HCT116 (cell line): Measurements from ENCODE around the gene SLC35B2. TPM values are rescaled to one million over a fixed set of nuclear protein-coding genes. Genes with fewer than 3 reads are reported as not detected.

Source experiments
- ATAC-seq: fragments of 200-7000 bp; cut with Tn5 transposase; 2 replicates; pipeline ENCODE4 v1.9.1; 2020; ENCODE audit warnings: mild to moderate bottlenecking, moderate library complexity
- BruUV-seq: library from RNA; stranded (reverse); fragments of 400-500 nt; replicated peaks from 2 replicates; lab custom pipeline; 2021; lab: Mats Ljungman, UMichigan
- CTCF ChIA-PET: fragments of 300-600 bp; sonication (Branson Sonifier 250); formaldehyde crosslinking; loops from one replicate; lab custom pipeline; 2021; ENCODE audit warnings: antibody characterized with exemption; lab: Charles Lee
- POLR2A ChIA-PET: fragments of 300-600, 350-600 bp; sonication (Branson Sonifier 250); formaldehyde crosslinking; loops from one replicate; lab custom pipeline; 2021; ENCODE audit warnings: antibody characterized with exemption; lab: Charles Lee
- RAD21 ChIA-PET, 2 experiments: fragments of 300-600 bp; sonication (Branson Sonifier 250); formaldehyde crosslinking; loops; one replicate each; lab custom pipeline; 2023; ENCODE audit warnings: low total read pairs in 2 of 2; ENCODE audit not compliant: uncharacterized antibody in 2 of 2, unreplicated experiment in 2 of 2, low non-redundant PET in 1 of 2; lab: Charles Lee
- DNase-seq: peaks from one replicate; pipeline ENCODE4 v3.0.0-alpha.2; 2010; ENCODE audit warnings: low read depth, low spot score
- H2AFZ ChIP-seq: fragments of 200-600 bp; shearing (Covaris generic), sonication (generic); 2 replicates; pipeline ENCODE4 v1.6.1; 2017; ENCODE audit warnings: low read depth, mixed run types, mixed read lengths, antibody characterized with exemption, low read length; ENCODE audit not compliant: poor library complexity, severe bottlenecking
- H3K27ac ChIP-seq: 2 replicates; pipeline ENCODE4 v1.5.1; 2012; ENCODE audit warnings: low read depth, low read length
- H3K27me3 ChIP-seq: fragments of 200-600 bp; sonication (generic); 2 replicates; pipeline ENCODE4 v1.6.1; 2016; ENCODE audit warnings: mixed run types, low read length, mixed read lengths; ENCODE audit not compliant: insufficient read depth
- H3K36me3 ChIP-seq, 2 experiments: fragments of 200-500 bp in 1 of 2; fragments of 200-600 bp in 1 of 2; sonication (Bioruptor generic) in 1 of 2; sonication (generic) in 1 of 2; 2 replicates each; pipeline versions ENCODE4 v1.5.1 to v1.6.1; 2014 to 2016; ENCODE audit warnings: low read length in 2 of 2, inconsistent platforms in 1 of 2, mixed read lengths in 1 of 2, mixed run types in 1 of 2; ENCODE audit not compliant: insufficient read depth in 2 of 2, control insufficient read depth in 1 of 2
- H3K4me1 ChIP-seq, 2 experiments: fragments of 200-600 bp in 1 of 2; sonication (generic) in 1 of 2; 2 replicates each; pipeline versions ENCODE4 v1.5.1 to v1.6.1; 2012 to 2017; ENCODE audit warnings: low read length in 2 of 2, inconsistent platforms in 1 of 2, mild to moderate bottlenecking in 1 of 2, mixed read lengths in 1 of 2, mixed run types in 1 of 2, moderate library complexity in 1 of 2; ENCODE audit not compliant: insufficient read depth in 2 of 2, control insufficient read depth in 1 of 2
- H3K4me2 ChIP-seq: fragments of 200-600 bp; sonication (generic); 2 replicates; pipeline ENCODE4 v1.6.1; 2017; ENCODE audit warnings: mixed run types, low read length, mixed read lengths
- H3K4me3 ChIP-seq, 2 experiments: fragments of 200-600 bp in 1 of 2; sonication (generic) in 1 of 2; replicated peaks in 1 of 2; 2 replicates each; pipeline ENCODE4 v1.5.1; 2011 to 2016; ENCODE audit warnings: low read length in 2 of 2, control low read depth in 1 of 2, low read depth in 1 of 2, mild to moderate bottlenecking in 1 of 2, mixed read lengths in 1 of 2, mixed run types in 1 of 2
- H3K79me2 ChIP-seq: fragments of 200-600 bp; sonication (generic); 2 replicates; pipeline ENCODE4 v1.6.1; 2017; ENCODE audit warnings: mild to moderate bottlenecking, mixed run types, low read length, moderate library complexity, mixed read lengths; ENCODE audit not compliant: insufficient read depth
- H3K9ac ChIP-seq: fragments of 200-600 bp; sonication (generic); 2 replicates; pipeline ENCODE4 v1.6.1; 2016; ENCODE audit warnings: low read length, mixed read lengths
- H3K9me2 ChIP-seq: fragments of 200-600 bp; sonication (generic), shearing (Covaris generic); 2 replicates; pipeline ENCODE4 v1.6.1; 2017; ENCODE audit warnings: mixed run types, mild to moderate bottlenecking, moderate library complexity; ENCODE audit not compliant: insufficient read depth
- H3K9me3 ChIP-seq, 2 experiments: fragments of 200-500 bp in 1 of 2; fragments of 200-600 bp in 1 of 2; sonication (Bioruptor generic) in 1 of 2; sonication (generic) in 1 of 2; 2 replicates each; pipeline ENCODE4 v1.6.1; 2014 to 2017; ENCODE audit warnings: low read length in 2 of 2, mixed read lengths in 2 of 2, inconsistent platforms in 1 of 2, low read depth in 1 of 2, mild to moderate bottlenecking in 1 of 2, mixed run types in 1 of 2, moderate library complexity in 1 of 2; ENCODE audit not compliant: control insufficient read depth in 1 of 2, insufficient read depth in 1 of 2
- H4K20me1 ChIP-seq: fragments of 200-600 bp; sonication (generic), shearing (Covaris generic); 2 replicates; pipeline ENCODE4 v1.6.1; 2017; ENCODE audit warnings: mixed run types, mild to moderate bottlenecking, moderate library complexity; ENCODE audit not compliant: insufficient read depth
- CEBPB ChIP-seq: IDR thresholded peaks from 2 replicates; pipeline ENCODE4 v1.6.1; 2012; ENCODE audit warnings: low read depth
- ELF1 ChIP-seq: IDR thresholded peaks from 2 replicates; pipeline ENCODE4 v1.6.1; 2012; ENCODE audit warnings: low read depth, borderline replicate concordance
- EZH2 ChIP-seq: fragments of 200-600 bp; sonication (generic); IDR thresholded peaks from 2 replicates; pipeline ENCODE4 v1.6.1; 2017; ENCODE audit warnings: antibody characterized with exemption, mixed run types
- POLR2A ChIP-seq: IDR thresholded peaks from 2 replicates; pipeline ENCODE4 v1.7.0; 2011; ENCODE audit warnings: borderline replicate concordance; ENCODE audit not compliant: insufficient read depth, insufficient read length; ENCODE audit errors: extremely low read depth
- RAD21 ChIP-seq: IDR thresholded peaks from 2 replicates; pipeline ENCODE4 v1.6.1; 2012; ENCODE audit warnings: low read depth, mild to moderate bottlenecking
- SP1 ChIP-seq: IDR thresholded peaks from 2 replicates; pipeline ENCODE4 v1.6.1; 2012; ENCODE audit warnings: low read depth
- YY1 ChIP-seq: IDR thresholded peaks from 2 replicates; pipeline ENCODE4 v1.6.1; 2011; ENCODE audit warnings: low read length, low read depth, moderate library complexity, mild to moderate bottlenecking; ENCODE audit not compliant: insufficient replicate concordance; ENCODE audit errors: extremely low read depth
- ZFX ChIP-seq: fragments of 450-650 bp; IDR thresholded peaks from 2 replicates; pipeline ENCODE4 v1.6.1; 2017
- intact Hi-C: fragments of 100-400 bp; cut with micrococcal nuclease; formaldehyde crosslinking; loops from 2 replicates; pipeline ENCODE4 v1.10.0; 2022
- total RNA-seq: library from RNA; stranded (reverse); gene quantifications from one replicate; pipeline ENCODE4 v1.2.1, GENCODE V29; 2021; ENCODE audit not compliant: unreplicated experiment
- TF ChIP-seq, protein P1 (sequence below), 3 experiments: fragments of 200-600 bp in 1 of 3; sonication (generic) in 1 of 3; IDR thresholded peaks in 2 of 3; conservative IDR thresholded peaks in 1 of 3; 2 replicates each; pipeline ENCODE4 v1.5.1; 2012 to 2017; ENCODE audit warnings: low read depth in 2 of 3, low read length in 2 of 3, antibody characterized with exemption in 1 of 3, borderline replicate concordance in 1 of 3, control low read depth in 1 of 3, mild to moderate bottlenecking in 1 of 3, mixed read lengths in 1 of 3, mixed run types in 1 of 3, moderate library complexity in 1 of 3; ENCODE audit not compliant: insufficient read depth in 1 of 3
- TF ChIP-seq, protein P2 (sequence below): IDR thresholded peaks from 2 replicates; pipeline ENCODE4 v1.6.1; 2012
- TF ChIP-seq, protein P3 (sequence below): IDR thresholded peaks from 2 replicates; pipeline ENCODE4 v1.6.1; 2011; ENCODE audit warnings: mild to moderate bottlenecking, low read length, moderate library complexity; ENCODE audit not compliant: insufficient replicate concordance; ENCODE audit errors: extremely low read depth

The SLC35B2 gene
- total RNA-seq, 1 experiment from 2014 or later = 50.5 TPM

DNA sequence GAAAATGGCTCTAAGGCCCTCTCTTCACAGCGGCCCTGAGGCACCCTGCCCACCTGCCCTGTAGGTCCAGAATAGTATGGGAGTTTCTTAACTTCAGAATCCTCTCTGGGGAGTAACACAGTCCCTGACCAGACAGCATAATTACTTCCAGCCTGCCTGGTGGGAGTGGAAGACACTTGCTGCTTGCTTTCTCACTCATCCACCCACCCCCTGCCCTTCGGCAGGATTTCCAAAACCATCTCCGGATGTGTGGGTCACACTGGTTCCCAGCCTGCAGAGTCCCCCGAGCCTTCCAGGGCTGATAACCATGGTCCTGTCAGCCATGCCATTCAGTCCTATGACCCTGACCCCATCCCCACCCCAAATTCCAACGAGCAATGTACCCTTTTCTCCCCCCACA lies 28.5 kb downstream of the SLC35B2 start:
- intact Hi-C loops = no loop called here
- RAD21 ChIA-PET = no interaction called here
- Histone ChIP-seq H4K20me1 (peaks cover 4% of the 10 kb centered on the region; the same call in 1 of the 2 replicates), H3K4me1 (peaks cover 14 to 32% of the 10 kb centered on the region in 2 experiments; a peak in 3 of 4 replicates), H3K9me3 (no peaks in the 10 kb centered on the region), H3K36me3 (peaks cover 19 to 48% of the 10 kb centered on the region in 2 experiments; a peak in 3 of 4 replicates), H2AFZ (no peak overlapping the region), H3K27me3 (no peaks in the 10 kb centered on the region), H3K9me2 (no peaks in the 10 kb centered on the region), H3K79me2 (peaks cover 52% of the 10 kb centered on the region), H3K27ac (no peak overlapping the region), H3K4me2 (no peak overlapping the region), H3K9ac (no peak overlapping the region), H3K4me3 (no peak overlapping the region)
- ATAC-seq (no peak), DNase-seq (no peak)
- CTCF ChIA-PET = interaction anchor here (1.5 kb wide), 1 partner anchor 9 kb away, joined by 7 read pairs; no protein-coding TSS in a partner anchor
- TF ChIP-seq POLR2A (no peak), CEBPB (no peak), EZH2 (no peak), RAD21 (no peak), SP1 (no peak), YY1 (no peak), ELF1 (no peak), ZFX (no peak)
- TF ChIP-seq, protein P1, sequence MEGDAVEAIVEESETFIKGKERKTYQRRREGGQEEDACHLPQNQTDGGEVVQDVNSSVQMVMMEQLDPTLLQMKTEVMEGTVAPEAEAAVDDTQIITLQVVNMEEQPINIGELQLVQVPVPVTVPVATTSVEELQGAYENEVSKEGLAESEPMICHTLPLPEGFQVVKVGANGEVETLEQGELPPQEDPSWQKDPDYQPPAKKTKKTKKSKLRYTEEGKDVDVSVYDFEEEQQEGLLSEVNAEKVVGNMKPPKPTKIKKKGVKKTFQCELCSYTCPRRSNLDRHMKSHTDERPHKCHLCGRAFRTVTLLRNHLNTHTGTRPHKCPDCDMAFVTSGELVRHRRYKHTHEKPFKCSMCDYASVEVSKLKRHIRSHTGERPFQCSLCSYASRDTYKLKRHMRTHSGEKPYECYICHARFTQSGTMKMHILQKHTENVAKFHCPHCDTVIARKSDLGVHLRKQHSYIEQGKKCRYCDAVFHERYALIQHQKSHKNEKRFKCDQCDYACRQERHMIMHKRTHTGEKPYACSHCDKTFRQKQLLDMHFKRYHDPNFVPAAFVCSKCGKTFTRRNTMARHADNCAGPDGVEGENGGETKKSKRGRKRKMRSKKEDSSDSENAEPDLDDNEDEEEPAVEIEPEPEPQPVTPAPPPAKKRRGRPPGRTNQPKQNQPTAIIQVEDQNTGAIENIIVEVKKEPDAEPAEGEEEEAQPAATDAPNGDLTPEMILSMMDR (IDR thresholded peaks at IDR 0.05 in 2 of 3, conservative IDR thresholded peaks at IDR 0.05 in 1 of 3; ENCODE audit: borderline replicate concordance in 1 of 3, insufficient read depth in 1 of 3, low read depth in 2 of 3, low read length in 2 of 3) = no peak
- TF ChIP-seq, protein P2, sequence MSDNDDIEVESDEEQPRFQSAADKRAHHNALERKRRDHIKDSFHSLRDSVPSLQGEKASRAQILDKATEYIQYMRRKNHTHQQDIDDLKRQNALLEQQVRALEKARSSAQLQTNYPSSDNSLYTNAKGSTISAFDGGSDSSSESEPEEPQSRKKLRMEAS = no peak
- TF ChIP-seq, protein P3, sequence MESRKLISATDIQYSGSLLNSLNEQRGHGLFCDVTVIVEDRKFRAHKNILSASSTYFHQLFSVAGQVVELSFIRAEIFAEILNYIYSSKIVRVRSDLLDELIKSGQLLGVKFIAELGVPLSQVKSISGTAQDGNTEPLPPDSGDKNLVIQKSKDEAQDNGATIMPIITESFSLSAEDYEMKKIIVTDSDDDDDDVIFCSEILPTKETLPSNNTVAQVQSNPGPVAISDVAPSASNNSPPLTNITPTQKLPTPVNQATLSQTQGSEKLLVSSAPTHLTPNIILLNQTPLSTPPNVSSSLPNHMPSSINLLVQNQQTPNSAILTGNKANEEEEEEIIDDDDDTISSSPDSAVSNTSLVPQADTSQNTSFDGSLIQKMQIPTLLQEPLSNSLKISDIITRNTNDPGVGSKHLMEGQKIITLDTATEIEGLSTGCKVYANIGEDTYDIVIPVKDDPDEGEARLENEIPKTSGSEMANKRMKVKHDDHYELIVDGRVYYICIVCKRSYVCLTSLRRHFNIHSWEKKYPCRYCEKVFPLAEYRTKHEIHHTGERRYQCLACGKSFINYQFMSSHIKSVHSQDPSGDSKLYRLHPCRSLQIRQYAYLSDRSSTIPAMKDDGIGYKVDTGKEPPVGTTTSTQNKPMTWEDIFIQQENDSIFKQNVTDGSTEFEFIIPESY = no peak
- POLR2A ChIA-PET = no interaction called here
- BruUV-seq = no TSS peak
